Activated CD8-positive, alpha-beta memory T cell treated with anti-CD3 and anti-CD28 coated beads, Interleukin-2, amount 50 U/mL, for 1 hour (primary cell): Measurements from ENCODE around the gene MYH7B.

Source experiments
- DNase-seq: peaks from one replicate; pipeline ENCODE4 v3.0.0-alpha.2; 2020; ENCODE audit errors: extremely low read depth

The MYH7B gene

DNA sequence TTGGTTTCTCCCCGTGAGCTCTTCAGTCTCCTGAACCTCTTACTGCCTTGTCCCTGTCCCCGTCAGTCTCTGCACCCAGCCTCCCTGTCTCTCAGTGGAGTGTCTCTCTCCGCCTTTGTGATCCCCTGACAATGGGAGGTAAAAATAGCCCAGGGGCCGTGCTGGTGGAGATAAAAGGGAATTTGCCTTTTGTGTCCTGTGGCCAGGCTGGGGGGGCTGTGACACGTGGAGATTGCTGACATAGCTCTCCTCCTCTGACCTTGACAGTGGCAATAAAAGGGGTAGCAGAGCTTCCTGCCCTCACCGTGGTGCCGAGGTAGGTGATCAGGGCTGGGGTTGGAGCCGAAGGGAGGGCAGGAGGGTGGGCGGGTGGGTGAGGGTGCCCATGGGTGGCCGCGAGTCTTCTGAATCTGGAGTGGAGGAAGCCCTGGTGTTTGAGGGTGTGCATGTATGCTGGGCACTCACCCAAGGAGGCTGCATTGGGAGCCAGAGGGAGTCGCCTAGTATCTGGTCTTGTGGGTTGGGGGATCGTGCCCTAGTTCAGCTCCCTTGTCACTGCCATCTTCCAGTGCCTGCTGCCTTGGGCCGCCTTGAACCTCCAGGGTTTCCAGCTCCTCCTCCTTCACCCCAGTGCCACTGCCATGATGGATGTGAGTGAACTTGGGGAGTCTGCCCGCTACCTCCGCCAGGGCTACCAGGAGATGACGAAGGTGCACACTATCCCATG, 21.9 kb downstream of the MYH7B start:
- DNase-seq = no peak

DNA sequence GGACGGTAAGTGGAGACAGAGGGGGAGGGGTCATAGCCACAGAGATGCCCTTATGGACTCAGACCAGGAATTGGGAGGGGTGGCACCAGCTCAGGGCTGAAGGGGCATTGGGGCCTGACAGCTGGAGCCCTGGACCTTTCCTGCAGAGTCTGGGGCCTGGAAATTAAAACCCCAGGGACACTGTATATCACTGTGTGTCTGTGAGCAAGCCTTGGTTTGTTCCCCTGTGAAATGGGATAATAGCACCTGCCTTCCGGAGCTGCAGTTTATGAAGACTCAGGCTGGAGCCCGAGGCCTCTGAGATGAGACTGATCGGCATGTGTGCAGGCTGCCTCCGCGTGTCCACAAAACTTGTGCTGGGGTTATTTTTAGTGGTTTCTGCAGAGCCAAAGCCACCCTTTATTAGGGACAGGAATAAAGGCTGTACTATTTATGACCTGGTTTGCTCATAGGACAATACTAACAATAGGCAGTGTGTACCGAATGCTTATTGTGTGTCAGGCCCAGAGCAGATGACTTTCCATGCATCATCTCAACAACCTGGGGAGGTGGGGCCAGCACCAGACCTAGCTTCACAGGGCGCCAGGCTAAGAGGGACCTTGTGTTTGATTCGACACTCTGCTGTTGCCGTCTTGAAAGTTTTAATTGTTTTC, 22.6 kb downstream of the MYH7B start:
- DNase-seq = no peak

DNA sequence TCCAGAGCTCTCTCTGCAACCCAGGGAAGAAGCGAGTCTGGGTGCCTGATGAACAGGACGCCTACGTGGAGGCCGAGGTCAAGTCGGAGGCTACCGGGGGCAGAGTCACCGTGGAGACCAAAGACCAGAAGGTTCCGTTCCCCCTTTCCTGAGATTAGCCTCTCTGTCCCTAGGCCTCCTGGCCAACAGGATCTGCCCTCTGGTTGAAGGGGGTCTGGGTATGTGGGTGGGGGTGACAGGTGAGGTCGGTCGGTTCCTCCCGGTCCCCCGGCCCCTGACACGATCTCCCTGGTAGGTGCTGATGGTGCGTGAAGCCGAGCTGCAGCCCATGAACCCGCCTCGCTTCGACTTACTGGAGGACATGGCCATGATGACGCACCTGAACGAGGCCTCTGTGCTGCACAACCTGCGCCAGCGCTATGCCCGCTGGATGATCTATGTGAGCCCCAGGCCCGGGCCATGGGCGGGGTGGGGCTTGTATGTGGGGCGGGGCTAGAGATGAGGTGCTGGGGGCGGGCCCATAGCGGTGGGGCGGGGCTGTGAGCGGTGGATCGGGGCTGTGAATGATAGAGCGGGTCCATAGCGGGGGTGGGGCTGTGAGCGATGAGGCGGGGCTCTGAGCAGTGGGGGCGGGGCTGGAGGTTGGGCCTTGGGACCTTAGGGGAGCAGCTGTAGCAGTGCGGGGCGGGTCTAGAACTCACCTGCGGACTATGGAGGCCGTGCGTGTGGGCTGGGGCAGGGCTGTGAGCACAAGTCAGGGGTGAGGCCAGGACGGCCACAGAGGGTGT, 23.9 kb downstream of the MYH7B start:
- DNase-seq = no peak

DNA sequence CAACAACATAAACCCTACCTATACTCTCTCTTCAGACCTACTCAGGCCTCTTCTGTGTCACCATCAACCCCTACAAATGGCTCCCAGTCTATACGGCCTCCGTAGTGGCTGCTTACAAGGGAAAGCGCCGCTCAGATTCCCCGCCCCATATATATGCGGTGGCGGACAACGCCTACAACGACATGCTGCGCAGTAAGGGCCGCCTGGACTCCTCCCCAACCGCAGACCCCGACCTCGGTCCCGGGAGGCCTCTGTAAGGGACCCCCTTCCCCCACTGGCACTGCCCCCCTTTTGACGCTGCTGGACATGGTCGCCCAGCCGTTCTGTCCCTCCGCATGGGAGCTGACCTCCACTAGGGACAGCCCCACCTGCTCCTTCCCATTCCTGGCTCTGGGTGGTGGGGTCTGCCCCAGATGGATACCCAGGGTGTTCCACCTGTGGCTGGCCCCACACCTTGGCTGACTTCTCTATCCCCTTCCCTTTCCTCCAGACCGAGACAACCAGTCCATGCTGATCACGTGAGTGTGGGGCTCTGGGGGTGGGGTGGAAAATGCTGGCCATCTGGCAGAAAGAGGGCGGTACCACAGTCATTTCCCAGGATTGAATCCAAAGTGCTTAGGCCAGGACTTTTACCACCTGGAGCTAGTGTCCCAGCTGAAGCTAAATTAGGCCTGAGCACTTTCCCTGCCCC, 25.0 kb downstream of the MYH7B start:
- no peak for DNase-seq

GRCh38 chr20:34982270-34983088, 26.8 kb downstream of the MYH7B start:
- DNase-seq = no peak

- DNase-seq = no peak
These were observed 27.6 kb downstream of the MYH7B start for GRCh38 chr20:34983089-34983820.

DNA sequence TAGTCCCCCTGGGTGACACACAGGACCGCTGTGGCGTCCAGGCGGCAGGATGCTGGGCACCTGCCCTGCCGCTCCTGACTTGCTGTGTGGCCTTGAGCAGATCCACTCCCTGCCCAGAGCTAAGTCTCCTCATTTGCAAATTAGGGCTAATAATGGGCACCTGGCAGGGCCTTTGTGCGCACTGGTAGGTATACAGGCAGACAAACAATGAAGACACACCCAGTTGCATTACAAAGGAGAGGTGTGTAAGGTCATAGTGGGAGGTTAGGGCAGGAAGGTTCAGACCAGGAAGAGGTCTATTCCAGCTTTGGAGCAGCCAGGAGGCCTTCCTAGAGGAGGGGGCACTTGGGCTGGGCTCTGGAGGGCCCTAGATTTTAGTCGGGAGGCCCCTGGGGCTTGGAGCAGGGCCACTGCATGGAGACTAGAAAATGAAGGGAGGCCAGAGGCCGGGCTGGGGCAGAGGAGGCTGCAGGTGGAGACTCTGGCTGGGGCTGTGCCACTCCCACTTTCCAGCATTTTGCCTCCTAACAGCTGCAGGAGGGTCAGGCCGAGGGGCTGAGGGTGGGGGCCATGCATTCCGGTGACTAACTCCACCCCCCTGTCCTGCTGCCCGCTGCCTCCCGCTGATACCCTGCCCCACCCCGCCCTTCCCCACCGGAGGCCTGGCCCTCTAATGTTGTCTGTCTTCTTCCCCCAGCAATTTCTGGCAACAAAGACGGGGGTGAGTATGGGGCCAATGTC, 28.5 kb downstream of the MYH7B start:
- DNase-seq = no peak

DNA sequence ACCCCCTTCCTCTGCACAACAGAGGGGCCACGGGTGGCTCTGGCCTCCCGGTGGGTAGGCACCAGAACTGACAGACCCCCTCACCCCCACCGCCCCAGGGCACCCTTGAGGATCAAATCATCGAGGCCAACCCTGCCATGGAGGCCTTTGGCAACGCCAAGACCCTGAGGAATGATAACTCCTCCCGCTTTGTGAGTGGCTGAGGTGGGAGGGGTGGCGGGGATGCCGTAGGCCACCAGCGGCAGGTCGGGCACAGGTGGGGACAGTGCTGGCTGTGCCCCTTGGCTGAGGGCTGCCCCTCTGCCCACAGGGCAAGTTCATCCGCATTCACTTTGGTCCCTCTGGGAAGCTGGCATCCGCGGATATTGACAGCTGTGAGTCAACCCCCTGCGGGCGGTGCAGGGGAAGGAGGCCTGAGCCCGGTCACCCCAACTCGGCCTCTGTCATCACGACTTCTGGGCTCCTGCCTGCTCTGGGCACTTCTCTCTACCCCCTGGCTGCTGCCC, 29.1 kb downstream of the MYH7B start:
- no peak for DNase-seq

DNA sequence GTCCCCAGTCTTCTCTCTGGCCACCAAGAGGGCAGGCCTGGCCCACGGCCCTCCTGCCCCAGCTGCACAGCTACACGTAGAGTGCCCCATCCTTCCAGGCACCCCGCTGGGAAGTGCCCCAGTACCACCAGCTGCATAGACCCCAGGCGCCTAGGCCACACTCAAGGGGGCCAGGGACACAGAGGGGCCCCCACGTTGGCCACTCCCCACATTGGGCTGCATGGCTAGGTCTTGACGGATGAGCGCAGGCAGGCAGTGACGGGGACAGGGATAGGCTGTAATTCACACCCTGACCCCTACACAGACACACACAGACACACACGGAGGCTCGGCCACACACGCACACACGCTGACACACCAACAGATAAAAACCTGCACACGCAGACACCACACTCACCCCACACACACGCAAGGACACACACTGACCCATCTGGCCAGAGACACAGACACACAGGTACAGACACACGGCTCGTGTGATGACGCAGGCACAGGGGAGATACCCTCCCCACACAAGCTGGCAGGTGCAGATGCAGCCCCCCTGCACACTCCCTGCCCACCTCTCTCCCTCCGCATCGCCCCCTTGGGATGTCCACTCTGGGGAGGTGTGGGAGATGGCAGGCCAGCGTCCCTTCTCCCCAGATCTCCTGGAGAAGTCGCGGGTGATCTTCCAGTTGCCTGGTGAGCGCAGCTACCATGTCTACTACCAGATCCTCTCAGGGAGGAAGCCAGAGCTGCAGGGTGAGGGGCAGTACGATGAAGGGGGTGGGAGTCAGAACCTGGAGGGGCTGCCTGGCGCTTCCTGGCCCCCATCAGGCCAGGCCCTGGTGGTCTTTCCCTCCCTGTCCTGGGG, 30.0 kb downstream of the MYH7B start:
- DNase-seq = no peak

- no peak for DNase-seq
These were observed 30.9 kb downstream of the MYH7B start for GRCh38 chr20:34986311-34987287.

DNA sequence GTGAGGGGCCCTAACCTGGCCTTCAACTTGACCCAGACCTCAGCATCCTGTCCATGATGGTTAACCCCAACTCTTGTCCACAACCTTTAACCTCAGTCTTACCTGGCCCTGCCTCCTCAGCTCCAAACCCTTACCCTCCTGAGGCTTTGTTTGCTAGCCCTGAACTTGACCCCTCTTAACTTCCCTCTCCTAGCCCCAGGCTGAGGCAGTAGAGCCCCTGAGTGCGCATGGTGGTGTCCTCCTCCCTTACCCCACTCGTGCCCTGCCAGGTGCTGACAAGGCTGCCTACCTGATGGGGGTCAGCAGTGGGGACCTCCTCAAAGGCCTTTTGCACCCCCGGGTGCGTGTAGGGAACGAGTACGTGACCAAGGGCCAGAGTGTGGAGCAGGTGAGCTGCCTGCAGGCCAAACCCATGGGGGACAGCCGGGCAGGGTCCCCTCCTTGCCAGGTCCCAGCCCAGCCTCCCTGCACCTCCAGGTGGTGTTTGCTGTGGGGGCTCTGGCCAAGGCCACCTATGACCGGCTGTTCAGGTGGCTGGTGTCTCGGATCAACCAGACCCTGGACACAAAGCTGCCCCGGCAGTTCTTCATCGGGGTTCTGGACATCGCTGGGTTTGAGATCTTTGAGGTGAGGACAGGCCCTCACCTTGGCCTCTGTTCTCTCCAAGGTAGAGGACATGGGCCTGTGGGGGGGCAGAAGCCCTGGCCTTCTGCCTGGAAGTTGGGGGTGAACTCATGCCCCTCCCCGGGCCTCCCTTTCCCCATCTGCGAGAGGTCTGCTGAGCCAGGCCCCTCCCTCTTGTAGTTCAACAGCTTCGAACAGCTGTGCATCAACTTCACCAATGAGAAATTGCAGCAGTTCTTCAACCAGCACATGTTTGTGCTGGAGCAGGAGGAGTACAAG, 31.9 kb downstream of the MYH7B start:
- no peak for DNase-seq

GRCh38 chr20:34988191-34988540, 32.5 kb downstream of the MYH7B start:
- DNase-seq = no peak

- DNase-seq = no peak
These were observed 33.5 kb downstream of the MYH7B start for GRCh38 chr20:34989118-34989517.

DNA sequence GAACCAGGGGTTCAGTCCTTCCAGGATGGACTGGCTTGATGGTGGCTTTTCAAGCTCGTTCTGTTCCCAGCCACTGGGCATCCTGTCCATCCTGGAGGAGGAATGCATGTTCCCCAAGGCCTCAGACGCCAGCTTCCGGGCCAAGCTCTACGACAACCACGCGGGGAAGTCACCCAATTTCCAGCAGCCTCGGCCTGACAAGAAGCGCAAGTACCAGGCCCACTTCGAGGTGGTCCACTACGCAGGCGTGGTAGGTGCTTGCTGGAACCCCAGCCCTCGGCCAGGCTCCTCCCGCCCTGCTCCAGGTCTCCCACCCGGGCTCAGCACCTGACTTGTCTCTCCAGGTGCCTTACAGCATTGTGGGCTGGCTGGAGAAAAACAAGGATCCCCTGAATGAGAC, 34.0 kb downstream of the MYH7B start:
- no peak for DNase-seq

DNA sequence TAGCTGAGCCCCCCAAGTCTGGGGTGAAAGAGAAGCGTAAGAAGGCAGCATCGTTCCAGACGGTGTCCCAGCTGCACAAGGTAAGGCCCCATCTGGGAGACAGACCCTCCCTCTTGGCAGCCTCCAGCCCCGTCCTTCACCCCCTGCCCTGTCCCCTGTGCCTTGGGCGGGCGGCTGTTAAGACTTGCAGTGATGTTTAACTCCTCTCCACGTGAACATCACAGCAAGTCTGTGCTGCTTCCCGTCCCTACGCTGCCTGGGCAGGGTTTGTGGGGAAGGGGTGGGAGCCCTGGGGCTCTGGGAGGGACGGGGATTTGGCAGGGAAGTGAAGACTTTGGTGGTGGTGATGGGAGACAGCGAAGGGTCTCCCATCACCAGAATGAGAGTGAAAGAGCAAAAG, 34.6 kb downstream of the MYH7B start:
- no peak for DNase-seq

DNA sequence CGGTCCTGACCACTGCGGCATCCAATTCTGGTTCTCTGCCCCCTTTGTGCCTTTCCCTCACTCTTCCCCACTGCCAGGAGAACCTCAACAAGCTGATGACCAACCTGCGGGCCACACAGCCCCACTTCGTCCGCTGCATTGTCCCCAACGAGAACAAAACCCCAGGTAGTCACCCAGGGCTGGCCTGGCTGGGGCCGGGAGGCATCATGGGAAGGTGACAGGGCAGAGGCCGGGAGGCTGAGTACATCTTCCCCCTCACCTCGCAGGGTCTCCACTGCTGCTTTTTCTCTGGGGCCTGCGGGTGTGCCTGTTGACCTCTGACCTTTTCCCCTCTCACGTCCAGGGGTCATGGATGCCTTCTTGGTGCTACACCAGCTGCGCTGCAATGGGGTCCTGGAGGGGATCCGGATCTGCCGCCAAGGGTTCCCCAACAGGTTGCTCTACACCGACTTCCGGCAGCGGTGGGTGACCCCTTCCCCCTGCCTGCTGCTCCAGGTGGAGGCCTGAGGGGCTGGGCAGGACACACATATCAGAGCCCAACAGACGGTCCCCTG, 35.1 kb downstream of the MYH7B start:
- no peak for DNase-seq
